GM21447 (cell line): ENCODE data around the gene OR6X1.

Experiments used
- ATAC-seq: cut with Tn5 transposase; IDR thresholded peaks from one replicate; pipeline ENCODE4 v1.9.1; 2021; ENCODE audit not compliant: unreplicated experiment

The OR6X1 gene, protein sequence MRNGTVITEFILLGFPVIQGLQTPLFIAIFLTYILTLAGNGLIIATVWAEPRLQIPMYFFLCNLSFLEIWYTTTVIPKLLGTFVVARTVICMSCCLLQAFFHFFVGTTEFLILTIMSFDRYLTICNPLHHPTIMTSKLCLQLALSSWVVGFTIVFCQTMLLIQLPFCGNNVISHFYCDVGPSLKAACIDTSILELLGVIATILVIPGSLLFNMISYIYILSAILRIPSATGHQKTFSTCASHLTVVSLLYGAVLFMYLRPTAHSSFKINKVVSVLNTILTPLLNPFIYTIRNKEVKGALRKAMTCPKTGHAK

DNA sequence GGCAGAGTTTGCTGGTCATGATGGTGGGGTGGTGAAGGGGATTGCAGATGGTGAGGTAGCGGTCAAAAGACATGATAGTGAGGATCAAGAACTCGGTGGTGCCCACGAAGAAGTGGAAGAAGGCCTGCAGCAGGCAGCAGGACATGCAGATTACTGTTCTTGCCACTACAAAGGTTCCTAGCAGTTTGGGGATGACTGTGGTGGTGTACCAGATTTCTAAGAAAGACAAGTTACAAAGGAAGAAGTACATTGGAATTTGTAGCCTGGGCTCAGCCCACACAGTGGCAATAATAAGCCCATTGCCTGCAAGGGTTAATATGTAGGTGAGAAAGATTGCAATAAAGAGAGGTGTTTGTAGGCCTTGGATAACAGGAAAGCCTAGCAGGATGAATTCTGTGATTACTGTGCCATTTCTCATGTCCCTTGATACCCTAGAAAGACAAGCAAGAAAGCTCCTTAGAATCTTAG, at the start of gene OR6X1:
OR6X1 (minus strand) TSS at position 418 of the 468 bp plus-strand sequence; CDS start at position 418, 0 bp downstream.
- no peak for ATAC-seq

DNA sequence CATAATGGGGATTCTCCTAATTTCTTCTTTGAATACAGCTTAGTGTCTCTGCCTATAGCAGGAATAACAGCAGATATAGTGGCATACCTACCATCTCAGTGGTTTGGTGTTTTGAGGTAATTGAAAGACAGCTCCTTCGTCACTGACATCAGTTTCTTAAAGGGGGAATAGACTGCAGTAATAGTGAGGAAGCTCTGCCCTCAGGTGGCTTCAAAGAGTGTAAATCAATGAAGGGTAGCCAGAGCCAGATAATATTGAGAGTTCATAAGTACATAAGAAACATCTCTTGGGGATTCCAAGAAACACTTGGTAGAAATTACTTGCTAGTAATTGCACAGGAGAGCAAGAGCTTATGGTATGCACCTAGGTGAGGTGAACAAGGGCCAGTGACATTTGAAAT, 47.4 kb upstream of the OR6X1 start:
- ATAC-seq = no peak

DNA sequence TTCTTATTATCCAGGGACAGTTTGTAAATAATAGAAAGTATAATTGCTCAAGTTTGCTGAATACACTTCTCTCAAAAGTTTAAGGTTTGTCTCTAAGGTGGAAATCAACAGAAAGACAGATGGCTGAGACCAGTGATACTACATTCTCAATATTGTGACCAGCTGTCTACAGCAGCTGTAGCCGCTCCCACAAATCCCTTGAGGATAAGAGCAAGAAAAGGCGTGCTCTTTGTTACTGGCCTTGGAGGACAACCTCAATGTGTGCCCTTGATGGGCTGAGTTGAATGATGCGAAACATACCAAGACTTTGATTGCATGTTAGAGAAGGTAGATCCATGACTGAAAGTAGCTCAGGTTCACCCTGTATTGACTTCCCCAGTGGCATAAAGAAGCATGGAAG, 45.7 kb upstream of the OR6X1 start:
- no peak for ATAC-seq

DNA sequence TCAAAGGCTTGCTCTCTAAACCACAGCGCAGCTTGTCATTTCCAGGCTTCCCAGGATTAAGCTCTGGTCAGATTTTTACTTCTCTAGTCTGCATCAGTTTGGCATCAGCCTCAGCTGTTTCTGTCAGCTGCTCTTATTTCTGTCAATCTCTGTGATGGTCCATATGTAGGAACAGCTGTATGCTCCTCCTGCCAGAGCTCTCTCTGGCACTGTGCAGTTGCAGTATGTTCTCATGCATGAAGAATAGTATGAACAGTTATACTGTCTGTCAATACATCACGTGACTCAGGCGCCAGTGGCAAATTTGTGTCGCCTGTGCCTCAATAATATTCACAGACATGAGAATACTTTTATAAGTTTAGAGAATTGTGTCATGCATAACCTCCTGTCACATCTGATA, 45.1 kb upstream of the OR6X1 start:
- ATAC-seq = no peak

DNA sequence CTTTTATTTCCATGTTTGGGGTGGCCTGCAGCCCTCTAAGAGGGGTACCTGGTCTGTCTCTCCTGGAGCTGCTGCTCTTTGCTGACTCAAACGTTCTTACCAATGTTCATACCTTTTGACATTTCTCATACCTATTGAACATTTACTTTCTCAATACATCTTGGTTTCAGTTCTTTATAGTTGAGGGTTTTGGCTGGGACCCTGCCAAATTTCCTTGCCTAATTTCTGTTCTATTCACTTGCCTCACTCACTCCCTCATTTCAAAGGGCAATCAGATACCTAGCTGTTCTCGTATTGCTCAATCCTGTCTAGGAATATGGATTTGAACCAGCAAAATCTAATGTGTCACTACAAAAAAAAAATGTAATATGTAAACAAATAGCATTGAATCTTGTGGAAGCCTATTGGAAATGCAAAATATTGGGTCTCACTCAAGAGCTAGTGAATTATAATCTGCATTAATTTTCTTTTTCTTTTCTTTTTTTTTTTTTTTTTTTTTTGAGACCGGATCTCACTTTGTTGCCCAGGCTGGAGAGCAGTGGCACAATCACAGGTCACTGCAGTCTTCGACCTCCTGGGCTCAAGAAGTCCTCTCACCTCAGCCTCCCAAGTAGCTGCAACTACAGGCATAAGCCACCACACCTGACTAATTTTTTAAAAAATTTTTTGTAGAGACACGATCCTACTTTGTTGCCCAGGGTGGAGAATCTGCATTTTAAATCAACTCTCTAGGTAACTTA, 44.4 kb upstream of the OR6X1 start:
- no peak for ATAC-seq

DNA sequence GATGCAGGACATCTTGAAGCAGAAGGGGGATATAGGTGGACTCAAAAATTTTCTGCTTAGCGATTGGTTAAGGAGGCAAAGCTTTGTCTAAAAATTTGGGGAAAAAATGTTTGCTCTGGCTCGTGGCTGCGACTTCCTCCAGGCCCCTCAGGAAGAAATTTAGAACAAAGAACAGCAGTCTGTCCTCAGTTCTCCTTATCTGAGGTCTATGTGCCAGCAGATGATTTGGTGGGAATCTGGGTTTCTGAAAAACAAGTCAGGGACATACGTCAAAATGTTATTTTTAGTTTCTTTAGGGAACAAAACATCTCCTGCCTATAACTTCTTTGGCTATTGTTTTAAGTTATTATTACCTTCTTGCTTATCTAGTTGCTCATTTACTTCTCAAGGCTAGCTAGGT, 43.8 kb upstream of the OR6X1 start:
- ATAC-seq = no peak

DNA sequence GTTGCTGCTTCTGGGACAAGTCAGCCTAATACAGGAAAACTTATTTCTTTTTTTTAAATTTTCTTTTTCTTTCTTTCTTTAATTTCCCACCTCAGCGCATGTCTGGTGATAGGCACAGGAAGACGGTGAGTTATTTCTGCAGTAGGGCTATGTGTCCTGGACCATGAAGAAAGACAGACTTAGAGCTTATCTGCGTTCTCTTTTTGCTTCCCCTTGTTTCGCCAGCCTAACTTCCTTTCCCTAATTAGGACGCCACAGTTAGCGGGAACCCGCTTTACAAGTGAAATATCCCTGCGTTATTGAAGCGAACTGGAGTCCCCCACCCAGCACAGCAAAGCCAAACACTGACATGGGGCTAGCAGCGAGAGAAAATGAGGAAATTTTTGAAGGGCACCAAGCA, 43.2 kb upstream of the OR6X1 start:
- ATAC-seq = no peak

DNA sequence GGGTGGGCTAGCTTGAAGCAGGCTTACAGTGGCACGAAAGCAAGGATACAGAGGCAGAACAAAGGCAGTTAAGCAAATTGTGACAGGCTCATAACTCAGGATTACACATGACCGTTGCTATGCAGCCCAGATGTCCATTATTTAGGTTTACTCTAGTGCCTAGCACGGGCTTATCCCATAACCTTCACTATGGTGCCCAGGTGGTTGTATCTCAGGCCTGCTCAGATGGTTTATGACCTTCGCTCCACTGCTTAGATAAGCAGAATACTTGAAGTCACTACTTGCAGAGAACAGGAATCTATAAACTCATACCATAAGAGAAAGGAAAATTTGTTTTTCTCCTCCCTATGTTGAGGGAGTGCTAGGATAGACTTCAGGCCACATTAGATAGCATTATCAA, 42.8 kb upstream of the OR6X1 start:
- ATAC-seq = no peak

DNA sequence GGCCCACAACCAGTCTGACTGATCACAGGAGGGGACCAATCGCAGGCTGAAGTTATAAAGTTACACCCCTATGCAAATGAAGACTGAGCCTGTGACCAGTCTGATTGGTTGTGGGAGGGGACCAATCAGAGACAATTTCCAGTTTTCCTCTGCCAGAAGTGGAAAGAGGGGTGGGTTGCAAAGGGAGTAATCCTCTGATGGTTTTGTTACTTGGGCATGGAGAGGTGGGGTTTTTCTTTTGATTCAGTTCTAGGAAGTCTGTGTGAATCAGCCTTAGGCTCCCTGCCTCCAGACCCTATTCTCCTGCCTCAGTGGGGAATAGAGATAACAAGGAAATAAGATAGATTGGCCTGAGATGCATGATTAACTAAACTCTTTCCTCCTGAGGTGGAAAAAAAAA, 41.9 kb upstream of the OR6X1 start:
- ATAC-seq = no peak

DNA sequence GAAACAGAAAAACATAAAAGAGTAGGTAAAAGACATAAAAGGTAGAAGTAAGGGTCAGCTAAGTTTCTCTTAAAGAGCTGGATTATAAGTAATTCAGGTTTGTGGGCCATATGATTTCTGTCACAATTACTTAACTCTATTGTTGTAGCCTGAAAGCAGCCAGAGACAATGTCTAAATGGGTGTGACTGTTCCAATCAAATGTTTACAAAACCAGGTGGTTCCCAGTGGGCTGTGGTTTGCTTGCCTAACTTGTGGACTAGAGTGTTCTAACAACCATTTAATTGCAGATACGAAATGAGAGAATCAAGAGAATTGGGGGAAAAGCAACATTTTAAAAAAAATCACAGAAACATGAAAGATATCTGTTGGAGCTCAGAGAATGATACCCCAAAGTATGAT, 29.2 kb upstream of the OR6X1 start:
- ATAC-seq = no peak

DNA sequence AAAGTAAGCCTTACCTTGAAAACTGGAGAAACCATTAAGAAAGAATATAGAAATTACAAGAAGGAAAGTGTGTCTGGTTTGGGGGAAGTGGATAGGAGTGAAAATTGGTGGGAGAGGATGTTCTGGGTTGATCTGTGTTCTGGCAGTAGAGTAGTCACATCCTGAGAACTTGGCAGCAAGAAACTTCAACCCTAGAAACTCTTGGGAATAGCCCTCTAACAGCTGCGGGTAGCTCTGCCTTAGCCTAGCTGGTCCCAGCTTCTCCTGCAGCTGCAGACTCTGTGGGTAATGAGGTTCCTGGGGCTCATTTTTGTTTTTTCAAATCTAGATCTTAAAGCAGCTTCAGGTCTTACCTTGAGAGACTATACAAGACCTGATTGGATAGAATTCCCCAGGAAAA, 24.2 kb upstream of the OR6X1 start:
- no peak for ATAC-seq

DNA sequence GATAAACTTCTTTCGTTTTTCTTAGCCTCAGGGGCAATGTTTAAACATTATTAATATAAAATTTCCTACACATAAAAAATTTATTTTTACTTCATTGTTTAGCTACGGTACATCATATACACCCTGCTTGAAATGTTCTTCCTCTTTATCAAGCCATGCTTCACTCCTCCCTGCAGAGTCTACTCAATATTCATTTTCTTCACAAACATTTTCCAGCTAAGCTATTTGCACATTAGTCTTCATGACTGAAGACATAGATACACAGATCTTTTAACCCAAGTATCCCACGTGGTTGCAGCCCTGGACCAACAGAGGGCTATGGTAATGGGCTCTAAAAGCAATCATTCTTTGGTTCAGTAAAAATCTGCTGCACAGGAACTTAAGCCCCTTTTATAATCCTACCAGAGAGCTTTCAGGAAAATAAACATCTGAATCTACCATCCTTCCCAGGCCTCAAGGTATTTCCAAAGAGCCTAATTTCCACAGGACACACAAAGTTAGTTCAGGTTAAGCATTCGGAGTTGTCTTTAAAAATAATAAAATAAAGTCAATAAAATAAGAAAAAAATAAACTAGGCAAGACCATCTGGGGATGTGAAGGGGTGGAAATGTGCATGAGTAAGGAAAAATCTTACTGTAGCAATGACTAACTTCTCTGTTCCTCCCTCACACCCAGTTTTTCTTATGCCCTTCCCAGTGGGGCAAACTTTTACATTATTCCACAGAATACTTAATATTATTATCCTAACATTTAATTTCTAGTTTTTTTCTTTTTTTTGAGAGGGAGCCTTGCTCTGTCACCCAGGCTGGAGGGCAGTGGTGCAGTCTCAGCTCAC, 21.6 kb upstream of the OR6X1 start:
- ATAC-seq = no peak

DNA sequence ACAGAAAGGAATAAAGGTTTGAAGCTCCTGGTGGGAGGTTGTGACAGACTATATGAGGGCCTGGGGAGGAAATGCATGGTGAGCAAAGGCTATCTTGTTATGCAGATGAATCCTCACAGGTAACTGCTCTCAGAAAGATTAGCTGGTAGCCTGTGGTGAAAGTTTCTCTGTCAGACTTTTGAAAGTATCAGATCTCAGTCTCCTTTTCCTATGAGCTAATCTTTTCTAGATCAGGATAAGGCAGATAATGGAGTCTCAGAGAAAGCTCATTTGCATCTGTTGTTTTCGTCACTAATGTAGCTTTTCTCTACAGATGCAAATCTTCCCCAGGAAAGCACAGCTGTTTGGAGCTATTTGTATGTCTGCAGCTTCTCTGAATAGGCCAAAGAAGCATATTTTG, 21.0 kb upstream of the OR6X1 start:
- ATAC-seq = no peak

DNA sequence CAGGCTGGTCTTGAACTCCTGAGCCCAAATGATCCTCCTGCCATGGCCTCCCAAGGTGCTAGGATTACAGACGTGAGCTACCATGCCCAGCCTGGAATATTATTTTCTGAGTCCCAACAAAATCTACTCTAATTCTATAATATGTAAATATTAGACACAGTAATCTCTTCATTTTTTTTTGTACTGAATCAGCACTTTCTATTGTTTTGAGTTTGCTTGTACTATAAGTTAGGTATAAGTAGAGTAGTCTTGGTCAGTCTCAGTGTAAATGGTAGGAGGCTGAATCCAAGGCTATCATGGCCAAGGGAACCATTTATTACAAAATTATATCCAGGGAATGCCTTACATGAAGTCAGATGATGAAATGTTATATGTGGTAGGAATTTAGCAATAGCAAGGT, 19.6 kb upstream of the OR6X1 start:
- ATAC-seq = no peak

DNA sequence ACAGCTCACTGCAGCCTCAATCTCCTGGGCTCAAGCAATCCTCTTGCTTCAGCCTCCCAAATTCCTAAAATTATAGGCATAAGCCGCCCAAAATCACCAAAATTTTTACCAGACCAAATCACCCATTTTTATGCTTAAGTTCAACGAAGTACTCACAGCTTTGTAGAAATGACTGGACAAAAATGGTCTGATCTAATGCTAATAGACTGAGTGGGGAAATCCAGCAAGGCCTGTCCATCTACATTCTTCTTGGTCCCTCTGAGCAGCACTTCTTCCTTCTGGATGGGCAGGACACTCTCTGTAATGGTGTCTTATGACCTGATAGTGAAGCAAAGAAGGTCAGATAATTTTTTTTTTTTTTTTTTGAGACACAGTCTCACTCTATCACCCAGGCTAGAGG, 18.7 kb upstream of the OR6X1 start:
- no peak for ATAC-seq

DNA sequence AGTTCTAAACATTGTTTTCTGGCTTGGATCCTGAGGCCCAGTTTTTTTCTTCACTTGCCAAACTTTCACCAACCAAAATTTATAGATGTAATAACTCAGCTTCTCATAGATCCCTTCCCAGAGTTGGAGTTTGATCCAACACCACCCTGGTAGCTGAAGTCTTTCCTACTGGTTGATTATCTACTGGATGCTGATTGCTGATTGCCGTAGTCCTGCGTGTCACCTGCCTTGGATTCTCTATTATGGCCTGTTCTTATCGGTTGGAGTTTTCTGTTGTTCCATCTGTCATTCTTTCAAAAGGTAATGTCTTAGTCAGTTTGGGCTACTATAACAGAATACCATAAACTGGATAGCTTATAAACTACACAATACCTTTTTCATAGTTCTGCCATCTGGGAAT, 17.3 kb upstream of the OR6X1 start:
- ATAC-seq = no peak

DNA sequence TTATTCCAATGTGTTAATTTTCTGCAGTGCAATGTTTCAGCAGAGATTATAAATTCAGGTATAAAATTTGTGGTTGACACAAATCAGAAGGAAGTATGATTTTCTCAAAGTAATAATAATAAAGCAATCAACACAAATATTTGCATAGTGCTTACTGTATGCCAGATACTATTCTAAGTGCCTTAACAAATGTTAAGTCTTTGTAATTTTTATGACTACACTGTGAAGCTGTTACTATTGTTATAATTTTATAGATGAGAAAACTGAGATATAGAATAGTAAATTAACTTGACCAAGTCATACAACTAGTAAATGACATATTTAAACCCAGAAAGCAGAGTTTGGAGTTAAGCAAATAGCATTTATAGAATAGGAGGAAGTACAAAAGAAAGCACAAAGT, 16.4 kb upstream of the OR6X1 start:
- ATAC-seq = no peak

DNA sequence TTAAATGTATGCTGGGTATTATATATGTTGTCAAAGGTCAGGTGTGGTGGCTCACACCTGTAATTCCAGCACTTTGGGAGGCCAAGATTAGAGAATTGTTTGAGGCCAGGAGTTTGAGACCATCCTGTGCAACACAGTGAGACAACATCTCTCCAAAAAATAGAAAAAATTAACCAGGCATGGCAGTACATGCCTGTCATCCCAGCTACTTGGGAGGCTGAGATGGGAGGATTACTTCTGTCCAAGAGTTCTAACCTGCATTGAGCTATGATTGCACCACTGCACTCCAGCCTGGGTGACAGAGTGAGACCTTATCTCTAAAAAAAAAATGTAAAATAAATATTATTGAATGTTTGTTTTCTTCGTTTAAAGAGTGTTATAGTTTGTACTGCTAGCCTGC, 11.3 kb upstream of the OR6X1 start:
- no peak for ATAC-seq

DNA sequence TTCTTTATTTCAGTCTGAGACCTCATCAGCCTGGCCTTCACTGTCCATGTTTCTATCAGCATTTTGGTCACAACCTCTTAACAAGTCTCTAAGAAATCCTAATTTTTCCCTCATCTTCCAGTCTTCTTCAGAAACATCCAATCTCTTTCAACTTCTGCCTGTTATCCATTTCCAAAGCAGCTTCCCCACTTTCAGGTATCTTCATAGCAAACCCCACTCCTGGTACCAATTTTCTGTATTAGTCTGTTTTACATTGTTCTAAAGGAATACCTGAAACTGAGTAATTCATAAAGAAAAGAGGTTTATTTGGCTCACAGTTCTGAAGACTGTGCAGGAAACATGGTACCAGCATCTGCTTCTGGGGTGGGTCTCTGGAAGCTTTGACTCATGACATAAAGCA, 8.1 kb upstream of the OR6X1 start:
- no peak for ATAC-seq

DNA sequence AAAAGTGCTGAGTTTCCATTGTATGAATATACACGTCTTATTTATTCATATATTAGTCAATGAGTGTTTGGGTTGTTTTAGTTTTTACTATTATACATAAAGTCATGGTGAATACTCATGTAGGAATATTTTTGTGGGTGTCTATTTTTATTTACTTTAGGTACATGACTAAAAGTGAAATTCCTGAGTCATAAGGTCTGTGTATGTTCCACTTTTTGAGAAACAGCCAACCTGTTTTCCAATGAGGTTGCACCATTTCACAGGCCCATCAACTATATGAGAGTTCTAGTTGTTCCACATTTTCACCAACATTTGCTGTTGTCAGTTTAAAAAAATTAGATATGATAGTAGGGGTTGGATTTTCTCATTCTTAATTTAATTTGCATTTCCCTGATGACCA, 6.6 kb upstream of the OR6X1 start:
- ATAC-seq = peak; percentile 87

DNA sequence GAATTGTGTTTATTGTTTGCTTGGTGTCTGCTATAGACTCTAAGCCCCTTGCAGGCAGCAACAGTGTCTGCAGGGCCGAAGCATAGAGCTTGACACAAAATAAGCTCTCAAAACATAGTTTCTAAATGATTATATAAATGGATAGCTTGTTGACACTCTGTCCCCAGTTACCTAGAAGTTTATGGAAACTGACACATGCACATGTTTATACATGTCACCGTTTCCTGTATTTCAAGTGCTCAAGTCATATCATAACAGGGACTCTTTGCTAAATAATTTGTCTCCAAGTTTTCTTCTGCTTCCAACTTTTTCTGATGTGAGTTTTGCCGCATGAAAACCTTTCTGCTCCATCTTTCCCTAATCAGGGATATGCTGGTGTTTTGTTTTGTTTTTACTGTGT, 3.7 kb upstream of the OR6X1 start:
- no peak for ATAC-seq

DNA sequence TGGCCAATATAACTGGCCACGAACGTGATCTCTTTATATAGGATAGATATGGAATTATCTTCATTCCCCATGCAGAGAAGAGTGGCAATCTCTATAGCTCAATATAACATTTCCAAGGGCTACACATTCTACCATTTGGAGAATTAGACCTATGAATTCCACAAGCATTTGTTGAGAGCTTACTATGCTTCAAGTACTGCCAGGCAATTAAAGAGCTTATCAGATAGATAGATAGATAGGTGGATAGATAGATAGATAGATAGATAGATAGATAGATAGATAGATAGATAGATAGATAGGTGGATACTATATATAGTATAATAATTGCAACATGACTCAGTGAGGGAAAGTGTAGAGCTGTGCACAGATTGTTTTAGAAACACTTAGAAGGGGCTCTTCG, 1.5 kb upstream of the OR6X1 start:
- no peak for ATAC-seq
